Naive thymus-derived CD8-positive, alpha-beta T cell (primary cell): ENCODE results near the gene SIGLEC12. TPM values are rescaled to one million over a fixed set of nuclear protein-coding genes. Genes with fewer than 3 reads are reported as not detected.

ENCODE experiments used
- ATAC-seq, 2 donors: fragments of 150-1000 bp; cut with Tn5 transposase in 1 of 2; sonication (Bioruptor Pico), chemical (Tn5 transposase) in 1 of 2; 1 replicate in 1 of 2; 2 replicates in 1 of 2; pipeline ENCODE4 v1.10.0; 2021; ENCODE audit warnings: mild to moderate bottlenecking in 2 of 2, moderate library complexity in 2 of 2
- POLR2A ChIA-PET: fragments of 350-600 bp; sonication (Branson Sonifier 250); formaldehyde crosslinking; loops from one replicate; lab custom pipeline; 2021; ENCODE audit warnings: antibody characterized with exemption; lab: Charles Lee
- DNase-seq, 10 donors: peaks; one replicate each; pipeline versions ENCODE4 v3.0.0 to v3.0.0-alpha.2; 2020 to 2022
- H3K27ac Mint-ChIP-seq, 10 donors: one replicate each; pipeline ENCODE4 v1.8.0; 2020 to 2022; ENCODE audit warnings: mild to moderate bottlenecking in 10 of 10, mixed read lengths in 10 of 10, moderate library complexity in 4 of 10, inconsistent platforms in 1 of 10
- H3K27me3 Mint-ChIP-seq, 5 donors: one replicate each; pipeline ENCODE4 v1.8.0; 2021 to 2022; ENCODE audit warnings: mixed read lengths in 5 of 5
- H3K36me3 Mint-ChIP-seq, 3 donors: one replicate each; pipeline ENCODE4 v1.8.0; 2020 to 2022; ENCODE audit warnings: mixed read lengths in 3 of 3, mild to moderate bottlenecking in 2 of 3, inconsistent platforms in 1 of 3
- H3K4me1 Mint-ChIP-seq, 4 donors: one replicate each; pipeline ENCODE4 v1.8.0; 2021 to 2022; ENCODE audit warnings: mixed read lengths in 4 of 4
- H3K4me3 Mint-ChIP-seq, 10 donors: one replicate each; pipeline ENCODE4 v1.8.0; 2020 to 2022; ENCODE audit warnings: mild to moderate bottlenecking in 10 of 10, mixed read lengths in 10 of 10, moderate library complexity in 6 of 10, inconsistent platforms in 1 of 10
- H3K9me3 Mint-ChIP-seq, 9 donors: one replicate each; pipeline ENCODE4 v1.8.0; 2020 to 2022; ENCODE audit warnings: mixed read lengths in 9 of 9, mild to moderate bottlenecking in 3 of 9, inconsistent platforms in 1 of 9, moderate library complexity in 1 of 9
- polyA plus RNA-seq, 3 donors: library from polyadenylated mRNA; unstranded; fragments of 300-500 nt; fragmentation: Illumina TruSeq; gene quantifications; one replicate each; pipeline ENCODE4 v1.2.3, GENCODE V29; 2021
- total RNA-seq, 8 experiments: library from RNA in 2 of 8; stranded (reverse) in 2 of 8; gene quantifications; one replicate each; pipeline ENCODE4 v1.2.3 and lab custom pipeline; 2021 to 2026

SIGLEC12 gene
- total RNA-seq: not detected
- polyA plus RNA-seq: under 1 TPM in 1 of 3 donors, not detected in 2; 0.31 TPM
- 0 to 0.25 (median 0) reads per million in 6 experiments for total RNA-seq (lab: John Stamatoyannopoulos, UW)

GRCh38 chr19:51501594-51502263, at the start of gene SIGLEC12:
TSS of gene SIGLEC12 (minus strand) at chr19:51501800. CDS start at chr19:51501733, 67 bp downstream.
- POLR2A ChIA-PET: no interaction called here
- peaks cover 0 to 18% (median 7%) of the 10 kb centered on the region in 9 donors for H3K9me3 Mint-ChIP-seq
- peaks cover 2 to 13% (median 4%) of the 10 kb centered on the region in 5 donors for H3K27me3 Mint-ChIP-seq
- peak within 1 kb of the TSS in 1 of 10 donors; percentile 53 for H3K27ac Mint-ChIP-seq
- H3K4me1 Mint-ChIP-seq: peaks cover 4 to 16% (median 8%) of the 10 kb centered on the region in 4 donors
- ATAC-seq: no peak
- H3K36me3 Mint-ChIP-seq: peaks cover 0 to 7% (median 0%) of the 10 kb centered on the region in 3 donors
- no peak for DNase-seq
- H3K4me3 Mint-ChIP-seq: no peak within 1 kb of the TSS

- Mint-ChIP-seq H3K4me3 (peak overlapping the region in 5 of 10 donors; percentile 22 to 65 (median 48)), H3K4me1 (peaks cover 14 to 61% (median 17%) of the 10 kb centered on the region in 4 donors), H3K27me3 (peaks cover 45 to 74% (median 54%) of the 10 kb centered on the region in 5 donors)
Measured at GRCh38 chr19:51550848-51551672, 49.5 kb upstream of the SIGLEC12 start.

GRCh38 chr19:51549533-51550324, 48.1 kb upstream of the SIGLEC12 start:
- peaks cover 0 to 12% (median 4%) of the 10 kb centered on the region in 9 donors for H3K9me3 Mint-ChIP-seq
- H3K27me3 Mint-ChIP-seq: peaks cover 40 to 72% (median 52%) of the 10 kb centered on the region in 5 donors
- DNase-seq (no peak), ATAC-seq (no peak)
- H3K36me3 Mint-ChIP-seq: peaks cover 0 to 15% (median 0%) of the 10 kb centered on the region in 3 donors
- H3K27ac Mint-ChIP-seq: peak overlapping the region in 1 of 10 donors; percentile 48
- peaks cover 14 to 65% (median 17%) of the 10 kb centered on the region in 4 donors for H3K4me1 Mint-ChIP-seq
- H3K4me3 Mint-ChIP-seq: peak overlapping the region in 2 of 10 donors; percentile 31 to 67
- POLR2A ChIA-PET: no interaction called here

More at GRCh38 chr19:51550848-51551672, 49.5 kb upstream of the SIGLEC12 start:
- POLR2A ChIA-PET: no interaction called here
- DNase-seq: no peak
- no peak for ATAC-seq
- no peak overlapping the region for H3K27ac Mint-ChIP-seq
- peaks cover 0 to 13% (median 7%) of the 10 kb centered on the region in 9 donors for H3K9me3 Mint-ChIP-seq
- peaks cover 0 to 15% (median 0%) of the 10 kb centered on the region in 3 donors for H3K36me3 Mint-ChIP-seq

GRCh38 chr19:51548891-51549305, 47.3 kb upstream of the SIGLEC12 start:
- peak overlapping the region in 1 of 10 donors; percentile 48 for H3K27ac Mint-ChIP-seq
- H3K9me3 Mint-ChIP-seq: peaks cover 0 to 12% (median 2%) of the 10 kb centered on the region in 9 donors
- peaks cover 14 to 65% (median 17%) of the 10 kb centered on the region in 4 donors for H3K4me1 Mint-ChIP-seq
- peaks cover 37 to 72% (median 50%) of the 10 kb centered on the region in 5 donors for H3K27me3 Mint-ChIP-seq
- POLR2A ChIA-PET: no interaction called here
- H3K36me3 Mint-ChIP-seq: peaks cover 0 to 15% (median 0%) of the 10 kb centered on the region in 3 donors
- ATAC-seq (no peak), DNase-seq (no peak)
- peak overlapping the region in 1 of 10 donors; percentile 67 for H3K4me3 Mint-ChIP-seq

- H3K9me3 Mint-ChIP-seq: peaks cover 0 to 12% (median 2%) of the 10 kb centered on the region in 9 donors
- ATAC-seq (no peak), DNase-seq (no peak)
- peaks cover 14 to 64% (median 17%) of the 10 kb centered on the region in 4 donors for H3K4me1 Mint-ChIP-seq
- H3K27me3 Mint-ChIP-seq: peaks cover 37 to 77% (median 53%) of the 10 kb centered on the region in 5 donors
- H3K36me3 Mint-ChIP-seq: peaks cover 0 to 15% (median 0%) of the 10 kb centered on the region in 3 donors
- no peak overlapping the region for H3K27ac Mint-ChIP-seq
- H3K4me3 Mint-ChIP-seq: no peak overlapping the region
- POLR2A ChIA-PET: no interaction called here
Measured at GRCh38 chr19:51548213-51548651, 46.6 kb upstream of the SIGLEC12 start.

GRCh38 chr19:51547397-51548212, 46.0 kb upstream of the SIGLEC12 start:
- DNase-seq (no peak), ATAC-seq (no peak)
- Mint-ChIP-seq H3K36me3 (peaks cover 0 to 13% (median 0%) of the 10 kb centered on the region in 3 donors), H3K4me1 (peaks cover 14 to 61% (median 16%) of the 10 kb centered on the region in 4 donors), H3K27me3 (peaks cover 35 to 77% (median 56%) of the 10 kb centered on the region in 5 donors), H3K9me3 (peaks cover 0 to 7% (median 1%) of the 10 kb centered on the region in 9 donors), H3K27ac (no peak overlapping the region), H3K4me3 (no peak overlapping the region)
- POLR2A ChIA-PET: no interaction called here

- ATAC-seq (no peak), DNase-seq (no peak)
- POLR2A ChIA-PET: no interaction called here
- Mint-ChIP-seq H3K36me3 (peaks cover 0 to 7% (median 0%) of the 10 kb centered on the region in 3 donors), H3K4me1 (peaks cover 8 to 54% (median 9%) of the 10 kb centered on the region in 4 donors), H3K9me3 (peaks cover 0 to 2% (median 0%) of the 10 kb centered on the region in 9 donors), H3K27me3 (peaks cover 36 to 77% (median 56%) of the 10 kb centered on the region in 5 donors), H3K27ac (peak overlapping the region in 1 of 10 donors; percentile 65), H3K4me3 (no peak overlapping the region)
Measured at GRCh38 chr19:51546650-51547396, 45.2 kb upstream of the SIGLEC12 start.

- Mint-ChIP-seq H3K4me3 (no peak overlapping the region), H3K27me3 (peaks cover 34 to 77% (median 56%) of the 10 kb centered on the region in 5 donors), H3K27ac (no peak overlapping the region)
Measured at GRCh38 chr19:51546107-51546649, 44.6 kb upstream of the SIGLEC12 start.

GRCh38 chr19:51544038-51544437, 42.4 kb upstream of the SIGLEC12 start:
- ATAC-seq: no peak
- H3K4me1 Mint-ChIP-seq: peaks cover 0 to 30% (median 1%) of the 10 kb centered on the region in 4 donors
- H3K4me3 Mint-ChIP-seq: no peak overlapping the region
- POLR2A ChIA-PET: no interaction called here
- no peaks in the 10 kb centered on the region for H3K36me3 Mint-ChIP-seq
- DNase-seq: no peak
- H3K9me3 Mint-ChIP-seq: peaks cover 0 to 2% (median 0%) of the 10 kb centered on the region in 9 donors
- H3K27ac Mint-ChIP-seq: peak overlapping the region in 1 of 10 donors; percentile 3
- H3K27me3 Mint-ChIP-seq: peaks cover 37 to 67% (median 56%) of the 10 kb centered on the region in 5 donors

More at GRCh38 chr19:51546107-51546649, 44.6 kb upstream of the SIGLEC12 start:
- POLR2A ChIA-PET: no interaction called here
- Mint-ChIP-seq H3K4me1 (peaks cover 2 to 47% (median 3%) of the 10 kb centered on the region in 4 donors), H3K36me3 (peaks cover 0 to under 1% (median 0%) of the 10 kb centered on the region in 3 donors), H3K9me3 (peaks cover 0 to 2% (median 0%) of the 10 kb centered on the region in 9 donors)
- ATAC-seq (no peak), DNase-seq (no peak)

GRCh38 chr19:51542699-51543098, 41.1 kb upstream of the SIGLEC12 start:
- Mint-ChIP-seq H3K27me3 (peaks cover 35 to 72% (median 63%) of the 10 kb centered on the region in 5 donors), H3K4me1 (peaks cover 0 to 20% (median 1%) of the 10 kb centered on the region in 4 donors), H3K4me3 (no peak overlapping the region), H3K27ac (no peak overlapping the region), H3K36me3 (no peaks in the 10 kb centered on the region), H3K9me3 (peaks cover 0 to 7% (median 0%) of the 10 kb centered on the region in 9 donors)
- DNase-seq (no peak), ATAC-seq (no peak)
- POLR2A ChIA-PET: no interaction called here
